Neural cell (in vitro differentiated cells): ENCODE measurements around the gene SRP68. TPM values are rescaled to one million over a fixed set of nuclear protein-coding genes. Genes with fewer than 3 reads are reported as not detected.

ENCODE experiments used
- H2AFZ ChIP-seq: fragments of 200-600, 300-800 bp; sonication (generic), shearing (Covaris generic); 2 replicates; pipeline ENCODE4 v1.6.0; 2014; ENCODE audit warnings: low read depth, mild to moderate bottlenecking, antibody characterized with exemption, low read length, moderate library complexity
- H3F3A ChIP-seq: fragments of 200-600 bp; shearing (Covaris generic); 2 replicates; pipeline ENCODE4 v1.6.1; 2016; ENCODE audit warnings: mild to moderate bottlenecking, moderate library complexity, mixed read lengths, antibody characterized with exemption, low read length; ENCODE audit not compliant: insufficient read depth, poor library complexity, severe bottlenecking
- H3K27ac ChIP-seq: fragments of 200-600, 300-800 bp; sonication (generic), shearing (Covaris generic); 2 replicates; pipeline ENCODE4 v1.5.1; 2014; ENCODE audit warnings: mild to moderate bottlenecking, low read length, moderate library complexity
- H3K27me3 ChIP-seq: fragments of 300-800, 200-600 bp; sonication (generic), shearing (Covaris generic); 2 replicates; pipeline ENCODE4 v1.6.0; 2014; ENCODE audit warnings: mild to moderate bottlenecking, low read depth, low read length, moderate library complexity; ENCODE audit not compliant: insufficient read depth
- H3K36me3 ChIP-seq: fragments of 300-800, 200-600 bp; sonication (generic), shearing (Covaris generic); 2 replicates; pipeline ENCODE4 v1.5.1; 2014; ENCODE audit warnings: mild to moderate bottlenecking, antibody characterized with exemption, low read length, moderate library complexity; ENCODE audit not compliant: insufficient read depth
- H3K4me2 ChIP-seq: fragments of 300-800, 200-600 bp; sonication (generic), shearing (Covaris generic); 2 replicates; pipeline ENCODE4 v1.6.0; 2014; ENCODE audit warnings: mild to moderate bottlenecking, low read length
- H3K4me3 ChIP-seq: fragments of 300-800, 200-600 bp; sonication (generic), shearing (Covaris generic); 2 replicates; pipeline ENCODE4 v1.5.1; 2014; ENCODE audit warnings: mild to moderate bottlenecking, low read length, moderate library complexity
- H3K79me2 ChIP-seq: fragments of 200-600 bp; shearing (Covaris generic); replicated peaks from 2 replicates; pipeline ENCODE4 v1.6.0; 2014; ENCODE audit warnings: mild to moderate bottlenecking, low read length, moderate library complexity; ENCODE audit not compliant: insufficient read depth
- H3K9ac ChIP-seq: fragments of 300-800, 200-600 bp; sonication (generic), shearing (Covaris generic); 2 replicates; pipeline ENCODE4 v1.6.1; 2016; ENCODE audit warnings: mild to moderate bottlenecking, low read length, mixed read lengths
- H3K9me2 ChIP-seq: fragments of 200-600 bp; shearing (Covaris generic); 2 replicates; pipeline ENCODE4 v1.6.1; 2016; ENCODE audit warnings: mild to moderate bottlenecking, low read length, mixed read lengths; ENCODE audit not compliant: insufficient read depth
- H3K9me3 ChIP-seq: fragments of 200-600, 300-800 bp; sonication (generic), shearing (Covaris generic); 2 replicates; pipeline ENCODE4 v1.6.1; 2016; ENCODE audit warnings: mild to moderate bottlenecking, mixed run types, low read length, moderate library complexity, mixed read lengths
- H4K20me1 ChIP-seq: fragments of 200-600 bp; shearing (Covaris generic); 2 replicates; pipeline ENCODE4 v1.6.1; 2016; ENCODE audit warnings: mild to moderate bottlenecking, mixed run types; ENCODE audit not compliant: insufficient read depth
- CTCF ChIP-seq: fragments of 450-650 bp; IDR thresholded peaks from 2 replicates; pipeline ENCODE4 v1.5.1; 2014; ENCODE audit warnings: antibody characterized with exemption, mild to moderate bottlenecking, moderate library complexity; ENCODE audit not compliant: poor library complexity, severe bottlenecking
- EP300 ChIP-seq: fragments of 450-650 bp; conservative IDR thresholded peaks from 2 replicates; pipeline ENCODE4 v1.6.1; 2014; ENCODE audit warnings: antibody characterized with exemption, mild to moderate bottlenecking, moderate library complexity; ENCODE audit not compliant: poor library complexity, severe bottlenecking
- EZH2 ChIP-seq: fragments of 200-600, 300-800 bp; shearing (Covaris generic), sonication (generic); IDR thresholded peaks from 2 replicates; pipeline ENCODE4 v1.6.1; 2014; ENCODE audit warnings: antibody characterized with exemption, low read length, borderline replicate concordance, mild to moderate bottlenecking; ENCODE audit not compliant: insufficient read depth, poor library complexity, severe bottlenecking
- MXI1 ChIP-seq: fragments of 450-650 bp; conservative IDR thresholded peaks from 2 replicates; pipeline ENCODE4 v1.6.1; 2014; ENCODE audit warnings: antibody characterized with exemption, mild to moderate bottlenecking; ENCODE audit not compliant: poor library complexity, severe bottlenecking
- POLR2AphosphoS5 ChIP-seq: IDR thresholded peaks from 2 replicates; pipeline ENCODE4 v1.6.1; 2012
- RAD21 ChIP-seq: fragments of 450-650 bp; conservative IDR thresholded peaks from 2 replicates; pipeline ENCODE4 v1.6.1; 2014; ENCODE audit warnings: antibody characterized with exemption, mild to moderate bottlenecking, moderate library complexity
- REST ChIP-seq: IDR thresholded peaks from 2 replicates; pipeline ENCODE4 v1.6.1; 2012; ENCODE audit warnings: borderline replicate concordance
- SMC3 ChIP-seq: fragments of 450-650 bp; conservative IDR thresholded peaks from 2 replicates; pipeline ENCODE4 v1.6.1; 2014; ENCODE audit warnings: antibody characterized with exemption, mild to moderate bottlenecking, moderate library complexity; ENCODE audit not compliant: poor library complexity
- TAF1 ChIP-seq: IDR thresholded peaks from 2 replicates; pipeline ENCODE4 v1.6.1; 2012; ENCODE audit warnings: low read depth
- polyA plus RNA-seq: library from polyadenylated mRNA; depleted of rRNA; stranded (reverse); fragments of >200 nt; gene quantifications from 2 replicates; pipeline ENCODE4 v1.2.3, GENCODE V29; 2014

The SRP68 gene
- polyA plus RNA-seq, 1 donor from 2014 or later = 26.3 TPM

GRCh38 chr17:76019833-76020467 is 52.4 kb downstream of the SRP68 start:
- Histone ChIP-seq H3F3A (no peaks in the 10 kb centered on the region), H3K4me3 (no peak overlapping the region), H3K79me2 (no peaks in the 10 kb centered on the region), H3K4me2 (no peak overlapping the region), H3K36me3 (no peaks in the 10 kb centered on the region), H4K20me1 (no peaks in the 10 kb centered on the region), H3K9me3 (no peaks in the 10 kb centered on the region), H3K9ac (no peak overlapping the region), H3K27me3 (no peaks in the 10 kb centered on the region), H3K27ac (no peak overlapping the region), H2AFZ (no peak overlapping the region), H3K9me2 (no peaks in the 10 kb centered on the region)
- no peak for TF ChIP-seq POLR2AphosphoS5
- no peak for TF ChIP-seq EZH2
- TF ChIP-seq SMC3 = no peak
- TF ChIP-seq REST = no peak
- TF ChIP-seq EP300 = no peak
- TF ChIP-seq MXI1 = no peak
- TF ChIP-seq CTCF = no peak
- TF ChIP-seq RAD21 = no peak
- no peak for TF ChIP-seq TAF1

- no peaks in the 10 kb centered on the region for H3K9me2 ChIP-seq
- TF ChIP-seq POLR2AphosphoS5 (no peak), MXI1 (no peak), TAF1 (no peak), SMC3 (no peak), CTCF (no peak), RAD21 (no peak), EZH2 (no peak), REST (no peak), EP300 (no peak)
- no peaks in the 10 kb centered on the region for H3F3A ChIP-seq
- no peaks in the 10 kb centered on the region for H3K27me3 ChIP-seq
- H3K9ac ChIP-seq = no peak overlapping the region
- no peaks in the 10 kb centered on the region for H3K79me2 ChIP-seq
- H3K36me3 ChIP-seq = no peaks in the 10 kb centered on the region
- H4K20me1 ChIP-seq = no peaks in the 10 kb centered on the region
- H3K4me2 ChIP-seq = no peak overlapping the region
- no peak overlapping the region for H3K4me3 ChIP-seq
- no peak overlapping the region for H2AFZ ChIP-seq
- H3K27ac ChIP-seq = no peak overlapping the region
- H3K9me3 ChIP-seq = no peaks in the 10 kb centered on the region
Observed at GRCh38 chr17:76018801-76019200, 53.5 kb downstream of the SRP68 start.
